HG02840 (cell line): ENCODE measurements around the gene ARID4A.
"Not testable (repeated sequence)": the region's sequence is repeated elsewhere in the genome, so short reads cannot be mapped to it uniquely, and the experiment has no call there.

Experiments
- ATAC-seq: cut with Tn5 transposase; IDR thresholded peaks from one replicate; pipeline ENCODE4 v1.9.1; 2021; ENCODE audit warnings: mild to moderate bottlenecking, moderate library complexity, moderate number of reproducible peaks; ENCODE audit not compliant: unreplicated experiment, low FRiP score

ARID4A gene

DNA sequence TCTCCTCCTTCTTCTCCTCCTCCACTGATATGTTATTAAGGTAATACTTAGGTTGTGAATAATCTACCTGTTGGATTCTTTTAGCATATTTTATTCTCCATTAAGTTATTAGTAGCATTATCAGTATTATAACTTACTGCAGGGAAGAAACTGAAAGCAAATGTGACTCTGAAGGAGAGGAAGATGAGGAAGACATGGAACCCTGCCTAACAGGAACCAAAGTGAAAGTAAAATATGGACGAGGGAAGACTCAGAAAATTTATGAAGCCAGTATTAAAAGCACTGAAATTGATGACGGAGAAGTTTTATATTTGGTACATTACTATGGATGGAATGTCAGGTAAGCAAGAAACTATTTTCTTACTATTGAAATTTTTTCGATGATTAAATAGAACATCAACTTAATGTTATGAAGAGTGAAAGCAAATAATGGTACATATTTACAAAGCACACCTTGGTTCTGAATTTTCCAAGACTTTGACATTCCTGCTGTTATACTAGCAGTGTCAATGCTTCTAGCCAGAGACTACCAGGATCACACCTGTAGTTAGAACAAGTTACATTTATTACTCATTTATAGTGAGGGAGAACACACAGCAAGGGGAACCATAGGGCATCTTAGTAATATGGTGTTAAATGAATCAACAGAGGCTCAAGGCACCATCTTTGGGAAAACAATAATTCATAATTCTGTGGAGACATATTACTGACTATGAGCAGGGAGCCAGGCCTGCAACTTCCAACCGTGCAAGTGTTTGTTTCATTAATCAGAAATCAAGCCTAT is 55.4 kb downstream of the ARID4A start:
- ATAC-seq = no peak

DNA sequence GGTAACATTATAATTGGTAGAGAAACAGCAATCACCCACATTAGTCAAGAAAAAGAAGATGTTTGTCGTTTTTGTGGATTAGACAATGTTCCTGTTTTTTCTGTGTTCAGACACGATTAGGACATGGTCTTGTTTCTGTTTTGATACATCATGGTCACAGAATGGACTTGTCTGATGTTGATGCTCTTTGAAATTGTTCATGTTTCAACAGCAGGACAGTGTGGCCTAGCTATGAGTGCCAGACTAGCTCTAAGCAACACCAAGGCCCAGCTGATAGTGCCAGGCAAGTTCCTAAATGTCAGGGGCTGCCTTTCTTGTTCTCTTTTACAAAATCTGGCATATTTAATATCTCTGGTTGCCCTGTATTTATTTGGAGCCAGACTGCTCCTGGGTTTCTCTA is 56.5 kb downstream of the ARID4A start:
- no peak for ATAC-seq

DNA sequence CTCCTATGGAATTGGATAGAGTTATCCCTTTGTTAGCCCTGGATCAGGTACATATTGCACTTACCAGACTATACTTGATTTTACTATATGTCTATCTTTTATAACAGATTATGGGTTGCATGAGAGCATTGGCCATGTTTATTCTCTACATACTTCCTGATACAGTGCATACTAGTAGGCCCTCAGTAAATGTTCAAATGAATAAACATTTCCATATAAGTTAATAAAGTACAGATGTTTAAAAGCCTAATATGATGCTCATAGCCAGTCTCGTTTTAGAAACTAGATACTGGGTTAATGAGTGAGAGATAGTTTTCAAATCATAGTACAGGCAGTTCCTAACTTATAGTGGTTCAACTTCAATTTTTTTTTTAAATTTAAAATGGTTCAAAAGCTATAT is 57.9 kb downstream of the ARID4A start:
- ATAC-seq = no peak

DNA sequence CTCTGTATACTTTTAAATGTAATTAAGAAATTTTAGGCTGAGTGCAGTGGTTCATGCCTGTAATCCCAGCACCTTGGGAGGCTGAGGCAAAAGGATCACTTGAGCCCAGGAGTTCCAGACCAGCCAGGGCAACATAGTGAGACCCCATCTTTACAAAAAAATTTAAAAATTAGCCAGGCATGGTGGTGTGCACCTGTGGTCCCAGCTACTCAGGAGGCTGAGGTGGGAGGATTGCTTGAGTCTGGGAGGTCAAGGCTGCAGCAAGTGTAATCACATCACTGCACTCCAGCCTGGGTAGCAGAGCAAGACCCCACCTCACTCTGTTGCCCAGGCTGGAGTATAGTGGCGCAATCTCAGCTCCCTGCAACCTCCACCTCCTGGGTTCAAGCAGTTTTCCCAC is 63.9 kb downstream of the ARID4A start:
- ATAC-seq = not testable (repeated sequence)

DNA sequence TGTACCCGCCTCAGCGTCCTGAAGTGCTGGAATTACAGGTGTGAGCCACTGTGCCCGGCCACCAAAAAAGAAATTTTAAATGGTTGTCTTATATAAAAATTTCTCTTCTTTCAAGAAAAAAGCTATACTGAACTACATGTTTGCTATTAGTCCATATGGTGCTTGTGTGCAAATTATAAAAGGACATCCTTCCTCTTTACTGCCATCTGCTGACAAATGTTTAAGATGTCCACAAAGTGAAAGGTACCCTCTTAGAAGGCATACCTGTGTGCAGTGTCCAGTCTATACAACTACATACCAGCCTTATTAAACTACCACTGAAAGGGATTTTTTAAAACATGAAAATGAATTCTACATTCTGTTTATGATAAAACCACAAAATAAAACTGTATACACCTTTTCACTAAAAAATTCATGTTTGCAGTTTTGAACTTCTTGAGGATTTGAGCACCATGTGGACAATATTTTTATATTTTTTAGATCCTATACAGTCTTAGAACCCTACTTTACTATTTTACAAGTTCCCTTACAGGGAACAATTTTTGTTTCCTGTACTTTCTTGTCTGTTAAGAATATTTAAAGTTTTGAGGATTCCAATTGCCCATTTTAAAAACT is 64.5 kb downstream of the ARID4A start:
- no peak for ATAC-seq

DNA sequence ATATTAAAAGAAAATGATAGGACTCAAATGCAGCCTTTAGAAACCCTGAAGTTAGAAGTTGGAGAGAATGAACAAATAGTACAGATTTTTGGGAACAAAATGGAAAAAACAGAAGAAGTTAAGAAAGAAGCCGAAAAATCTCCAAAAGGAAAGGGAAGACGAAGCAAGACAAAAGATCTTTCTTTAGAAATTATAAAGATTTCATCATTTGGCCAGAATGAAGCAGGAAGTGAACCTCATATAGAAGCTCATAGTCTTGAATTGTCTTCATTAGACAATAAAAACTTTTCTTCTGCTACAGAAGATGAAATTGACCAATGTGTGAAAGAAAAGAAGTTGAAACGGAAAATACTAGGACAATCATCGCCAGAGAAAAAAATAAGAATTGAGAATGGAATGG is 66.0 kb downstream of the ARID4A start:
- ATAC-seq = no peak

DNA sequence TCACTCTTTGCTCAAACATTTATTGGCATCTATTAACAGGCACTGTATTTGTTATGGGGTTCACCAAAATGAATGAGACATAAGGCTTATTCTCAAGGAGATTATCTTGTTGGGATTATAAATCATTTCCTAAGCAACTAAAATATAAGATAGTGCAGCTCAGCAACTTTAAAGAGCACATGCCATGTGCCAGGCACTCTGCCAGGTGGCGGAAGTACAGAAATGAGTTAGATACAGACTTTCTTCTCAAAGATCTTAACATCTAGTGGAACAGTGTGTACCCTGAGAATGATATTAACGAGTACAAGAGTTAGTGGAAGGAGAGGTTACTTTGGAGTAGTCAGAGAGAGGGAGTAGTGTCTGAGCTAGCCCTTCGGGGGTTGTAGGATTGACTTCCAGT is 68.9 kb downstream of the ARID4A start:
- no peak for ATAC-seq

DNA sequence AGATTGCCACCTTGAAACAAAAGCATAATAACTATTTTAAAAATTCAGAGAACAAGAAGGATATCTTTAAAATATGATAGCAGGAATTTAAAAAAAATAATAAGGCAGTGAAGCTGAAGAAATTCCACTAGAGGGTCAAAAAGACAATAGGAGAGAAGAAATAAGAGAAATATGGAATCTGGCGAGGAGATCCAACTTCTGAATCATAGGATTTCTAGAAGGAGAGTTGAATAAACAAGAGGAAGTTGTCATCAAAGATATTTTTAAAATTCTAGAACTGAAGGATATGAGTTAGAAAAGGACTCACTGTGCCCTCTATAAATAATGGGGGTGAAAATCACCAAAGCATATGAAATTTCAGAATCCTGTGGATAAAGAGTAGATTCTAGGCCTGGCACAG is 70.6 kb downstream of the ARID4A start:
- ATAC-seq = no peak

DNA sequence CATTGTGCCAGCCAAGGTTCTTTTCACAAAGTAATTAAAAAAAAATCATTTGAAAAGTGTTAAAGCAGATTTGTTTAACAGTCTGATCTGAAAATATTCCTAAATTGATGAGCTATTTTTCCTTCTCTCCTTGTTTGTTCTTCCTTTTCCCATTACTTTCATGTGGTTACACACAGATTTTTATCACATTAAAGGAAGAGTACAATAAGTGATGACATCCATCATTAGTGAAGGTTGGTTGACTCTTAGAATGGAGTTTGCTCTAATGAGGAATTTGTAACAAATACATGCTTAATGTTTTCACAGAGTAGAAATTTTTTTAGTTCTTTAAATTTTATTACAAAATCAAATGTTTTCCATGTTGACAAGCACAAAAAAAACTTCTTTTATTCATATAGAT is 78.4 kb downstream of the ARID4A start:
- ATAC-seq = no peak

DNA sequence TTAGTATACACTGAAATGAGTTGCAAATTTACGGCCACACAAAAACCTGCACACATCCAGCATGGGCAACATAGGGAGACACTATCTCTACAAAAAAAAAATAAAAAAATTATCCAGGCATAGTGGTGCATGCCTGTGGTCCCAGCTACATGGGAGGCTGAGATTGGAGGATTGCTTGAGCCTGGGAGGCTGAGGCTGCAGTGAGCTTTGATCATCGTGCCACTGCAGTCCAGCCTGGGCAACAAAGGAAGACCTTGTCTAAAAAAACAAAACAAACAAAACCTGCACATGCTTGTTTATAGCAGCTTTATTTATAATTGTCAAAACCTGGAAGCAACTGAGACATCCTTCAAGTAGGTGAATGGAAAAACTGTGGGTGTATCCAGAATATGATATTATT is 92.5 kb downstream of the ARID4A start:
- ATAC-seq = no peak

DNA sequence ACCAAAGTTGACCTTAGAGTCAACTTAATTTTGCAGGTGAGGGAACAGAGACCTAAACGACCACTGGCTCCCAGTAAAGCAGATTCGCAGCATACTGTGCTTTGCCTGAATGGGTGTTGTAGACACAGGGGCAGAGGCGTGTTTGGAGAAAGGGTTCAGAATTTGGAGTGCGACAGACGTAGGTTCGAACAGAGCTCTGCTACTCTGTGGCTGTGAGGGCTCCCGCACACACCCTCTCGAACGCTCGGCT is 97.1 kb downstream of the ARID4A start:
- ATAC-seq = no peak

DNA sequence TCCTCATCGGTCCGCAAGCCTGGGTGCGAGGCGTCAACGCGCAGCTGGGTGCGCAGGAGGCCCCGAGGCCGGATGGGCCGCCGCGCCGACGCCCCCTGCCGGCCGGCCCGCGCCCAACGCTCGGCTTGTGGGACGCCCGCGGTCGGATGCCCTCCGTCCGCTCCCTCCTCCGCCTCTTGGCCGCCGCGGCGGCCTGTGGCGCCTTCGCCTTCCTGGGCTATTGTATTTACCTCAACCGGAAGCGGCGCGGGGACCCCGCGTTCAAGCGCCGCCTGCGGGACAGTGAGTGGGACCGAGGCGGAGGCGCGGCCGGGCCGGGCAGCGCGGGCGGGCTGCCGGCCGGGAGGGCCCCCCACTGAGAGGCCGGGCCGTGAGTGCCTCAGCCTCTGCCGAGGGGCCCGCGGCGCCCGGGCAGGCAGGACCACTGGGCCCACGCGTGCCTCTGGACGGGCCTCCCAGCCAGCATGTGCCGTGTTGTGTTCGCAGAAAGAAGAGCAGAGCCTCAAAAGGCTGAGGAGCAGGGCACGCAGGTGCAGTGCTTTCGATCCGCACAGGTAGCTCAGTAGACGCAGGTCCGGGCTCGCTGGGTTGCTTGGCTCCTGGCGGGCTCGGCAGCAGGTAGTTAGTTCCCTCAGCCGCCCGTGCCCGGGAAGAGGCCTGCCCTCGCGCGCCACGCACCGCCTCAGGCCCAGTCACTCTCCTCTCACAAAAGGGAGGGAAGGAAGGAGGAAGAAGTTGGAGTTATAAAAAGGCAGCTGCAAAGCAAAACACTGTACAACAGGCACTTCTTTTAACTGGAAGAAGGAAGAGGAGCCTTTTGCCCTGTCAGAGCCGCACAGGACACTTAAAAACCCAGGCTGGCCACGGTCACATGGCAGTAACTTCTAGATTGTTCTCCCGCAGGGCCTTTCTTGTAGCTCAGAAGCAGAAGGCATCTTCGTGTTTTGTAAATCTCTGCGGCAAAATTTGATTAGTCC is 97.7 kb downstream of the ARID4A start, which contains the start of gene TOMM20L:
TOMM20L (plus strand) TSS at position 119 of the 977 bp plus-strand sequence; CDS start at position 147, 28 bp downstream.
- peak; percentile 95 for ATAC-seq

DNA sequence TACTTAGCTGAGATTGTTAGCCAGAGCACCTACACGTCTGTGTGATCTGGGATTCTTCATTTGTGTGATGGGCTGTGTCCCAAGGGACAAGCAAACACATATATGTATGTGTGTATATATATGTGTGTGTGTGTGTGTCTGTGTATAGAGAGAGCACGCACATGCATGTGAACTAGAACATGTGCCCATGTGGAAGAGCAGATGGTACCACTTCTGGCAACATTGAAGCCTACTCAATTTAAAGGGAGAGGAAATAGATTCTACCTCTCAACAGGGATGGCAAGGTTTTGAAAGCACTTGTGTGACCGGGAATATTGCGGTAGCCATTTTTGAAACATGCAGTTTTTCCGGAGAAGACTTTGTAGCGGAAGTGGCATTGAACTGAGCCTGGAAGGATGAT is 98.8 kb downstream of the ARID4A start:
- no peak for ATAC-seq

DNA sequence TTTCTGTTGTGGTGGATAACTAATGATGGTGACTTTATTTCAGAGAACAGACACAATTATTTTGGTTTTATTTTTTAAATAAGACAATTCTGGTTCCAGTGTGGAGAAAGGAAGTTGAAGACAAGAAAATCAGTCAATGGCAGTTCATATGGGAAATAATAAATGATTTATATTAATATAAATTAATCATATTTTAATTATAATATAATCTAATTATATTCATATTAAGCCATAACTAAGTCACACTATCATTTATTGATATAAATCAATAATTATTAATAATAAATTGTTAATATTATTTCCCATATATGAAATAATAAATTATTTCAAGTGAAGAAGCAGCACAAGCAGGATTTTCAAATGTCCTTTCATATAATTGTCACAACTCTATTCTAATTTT is 100.1 kb downstream of the ARID4A start:
- no peak for ATAC-seq

DNA sequence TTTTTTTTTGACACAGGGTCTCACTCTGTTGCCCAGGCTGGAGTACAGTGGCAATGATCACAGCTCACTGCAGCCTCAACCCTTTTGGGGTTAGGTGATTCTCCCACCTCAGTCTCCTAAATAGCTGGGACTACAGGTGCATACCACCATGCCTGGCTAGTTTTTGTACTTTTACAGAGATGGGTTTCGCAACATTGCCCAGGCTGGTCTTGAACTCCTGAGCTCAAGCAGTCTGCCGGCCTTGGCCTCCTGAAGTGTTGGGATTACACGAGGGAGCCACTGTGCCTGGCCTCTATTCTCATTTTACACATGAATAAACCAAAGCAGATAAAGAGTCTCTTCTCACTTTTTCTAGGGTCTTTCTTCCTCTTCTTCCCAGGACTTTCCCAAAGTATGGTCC is 100.5 kb downstream of the ARID4A start:
- no peak for ATAC-seq

DNA sequence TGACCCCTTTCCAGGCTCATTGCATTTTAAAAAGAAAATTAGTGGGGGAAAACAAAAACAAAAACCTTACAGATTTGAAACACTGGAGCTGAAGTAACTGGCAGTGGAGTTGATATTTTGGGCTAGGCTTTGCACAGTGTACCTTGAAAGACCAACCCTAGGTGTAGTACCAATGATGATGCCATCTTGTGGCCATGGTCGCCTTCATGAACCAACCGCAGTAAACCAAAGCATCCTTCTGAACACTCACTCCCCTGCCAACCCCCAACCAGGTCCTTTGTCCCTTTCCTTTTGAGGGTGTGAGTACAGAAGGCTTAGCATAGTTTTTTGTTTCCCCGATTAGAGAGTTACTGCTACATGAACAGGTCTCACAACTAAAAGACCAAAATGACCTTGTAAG is 103.2 kb downstream of the ARID4A start:
- no peak for ATAC-seq

DNA sequence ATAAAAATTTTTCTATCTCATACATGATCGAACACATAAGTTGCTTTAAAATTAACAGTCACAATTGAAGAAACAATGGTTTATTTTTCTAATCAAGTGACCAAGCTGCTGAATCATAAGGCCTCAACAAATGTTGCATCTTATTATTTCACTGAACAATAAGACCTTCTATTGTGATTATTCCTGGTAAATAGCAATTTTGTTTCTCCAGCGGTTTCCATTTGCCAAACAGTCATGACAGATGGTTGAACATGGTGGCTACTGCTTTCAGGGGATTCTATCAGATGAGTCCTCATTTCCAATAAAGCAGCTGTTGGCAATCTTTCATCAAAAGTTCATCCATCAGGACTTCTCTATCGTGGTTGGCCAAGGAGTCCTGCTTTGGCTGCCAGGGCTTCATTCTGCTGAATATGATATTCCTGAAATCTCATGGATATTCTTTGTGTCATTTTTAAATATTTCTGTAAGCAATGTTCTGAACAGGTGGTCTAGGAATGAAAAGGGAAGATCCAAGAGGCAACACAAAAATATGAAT is 110.4 kb downstream of the ARID4A start:
- no peak for ATAC-seq

DNA sequence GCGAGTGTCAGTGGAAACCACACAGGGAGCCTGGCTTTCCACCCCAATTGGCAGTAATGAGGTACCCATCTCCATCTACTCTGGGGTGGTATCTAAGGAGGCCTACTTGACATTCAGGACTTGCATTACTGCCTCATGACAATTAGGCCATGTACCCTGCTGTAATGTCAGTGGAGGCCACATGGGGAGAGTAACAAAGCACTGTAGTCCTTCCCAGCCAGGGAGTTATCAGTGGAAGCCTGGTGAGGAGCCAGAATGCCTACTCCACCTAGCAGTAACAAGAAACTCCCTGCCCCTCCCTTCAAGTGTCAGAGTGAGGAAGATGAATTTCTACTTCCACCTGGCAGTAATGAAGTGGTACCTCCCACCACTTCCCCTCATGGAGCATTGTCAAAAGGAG is 116.5 kb downstream of the ARID4A start:
- ATAC-seq = no peak

DNA sequence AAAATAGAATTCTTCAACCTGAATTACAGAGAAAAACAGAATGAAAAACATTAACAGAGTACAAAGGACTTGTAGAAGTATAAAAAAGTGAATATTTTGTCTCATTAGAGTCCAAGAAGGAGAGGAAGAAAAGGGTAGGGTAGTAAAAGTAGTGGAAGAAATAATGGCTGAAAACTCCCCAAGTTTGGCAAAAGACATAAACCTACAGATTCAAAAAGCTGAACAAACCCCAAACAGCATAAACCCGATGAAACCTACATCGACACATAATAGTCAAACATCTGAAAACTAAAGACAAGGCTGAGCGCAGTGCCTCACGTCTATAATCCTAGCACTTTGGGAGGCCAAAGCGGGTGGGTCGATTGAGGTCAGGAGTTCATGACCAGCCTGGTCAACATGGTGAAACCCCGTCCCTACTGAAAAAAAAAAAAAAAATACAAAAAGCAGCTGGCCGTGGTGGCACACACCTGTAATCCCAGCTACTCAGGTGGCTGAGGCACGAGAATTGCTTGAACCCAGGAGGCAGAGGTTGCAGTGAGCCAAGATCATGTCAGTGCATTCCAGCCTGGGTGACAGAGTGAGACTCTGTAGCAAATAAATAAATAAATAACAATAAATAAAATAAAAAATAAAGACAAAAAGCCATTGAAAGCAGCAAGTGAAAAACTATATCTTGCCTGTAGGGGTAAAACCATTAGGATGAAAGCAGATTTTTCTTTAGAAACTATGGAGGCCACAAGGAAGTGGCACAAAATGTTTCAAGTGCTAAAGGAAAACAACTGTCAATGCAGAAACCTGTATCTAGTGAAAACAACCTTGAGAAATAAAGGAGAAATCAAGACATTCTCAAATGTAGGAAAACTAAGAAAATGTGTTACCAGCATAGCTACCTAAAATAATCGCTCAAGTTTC is 117.5 kb downstream of the ARID4A start:
- no peak for ATAC-seq

DNA sequence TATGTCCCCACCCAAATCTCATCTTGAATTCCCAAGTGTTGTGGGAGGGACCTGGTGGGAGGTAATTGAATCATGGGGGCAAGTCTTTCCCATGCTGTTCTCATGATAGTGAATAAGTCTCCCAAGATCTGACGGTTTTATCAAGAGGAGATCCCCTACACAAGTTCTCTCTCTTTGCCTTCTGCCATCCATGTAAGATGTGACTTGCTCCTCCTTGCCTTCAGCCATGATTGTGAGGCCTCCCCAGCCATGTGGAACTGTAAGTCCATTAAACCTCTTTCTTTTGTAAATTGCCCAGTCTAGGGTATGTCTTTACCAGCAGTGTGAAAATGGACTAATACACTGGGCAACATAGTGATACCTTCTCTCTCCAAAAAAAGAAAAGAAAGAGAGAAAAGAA is 118.6 kb downstream of the ARID4A start:
- ATAC-seq = not testable (repeated sequence)
